Neural cell (in vitro differentiated cells): ENCODE measurements around the gene MRC2. TPM values are rescaled to one million over a fixed set of nuclear protein-coding genes. Genes with fewer than 3 reads are reported as not detected.

Experiments
- H2AFZ ChIP-seq: fragments of 200-600, 300-800 bp; sonication (generic), shearing (Covaris generic); 2 replicates; pipeline ENCODE4 v1.6.0; 2014; ENCODE audit warnings: low read depth, mild to moderate bottlenecking, antibody characterized with exemption, low read length, moderate library complexity
- H3F3A ChIP-seq: fragments of 200-600 bp; shearing (Covaris generic); 2 replicates; pipeline ENCODE4 v1.6.1; 2016; ENCODE audit warnings: mild to moderate bottlenecking, moderate library complexity, mixed read lengths, antibody characterized with exemption, low read length; ENCODE audit not compliant: insufficient read depth, poor library complexity, severe bottlenecking
- H3K27ac ChIP-seq: fragments of 200-600, 300-800 bp; sonication (generic), shearing (Covaris generic); 2 replicates; pipeline ENCODE4 v1.5.1; 2014; ENCODE audit warnings: mild to moderate bottlenecking, low read length, moderate library complexity
- H3K27me3 ChIP-seq: fragments of 300-800, 200-600 bp; sonication (generic), shearing (Covaris generic); 2 replicates; pipeline ENCODE4 v1.6.0; 2014; ENCODE audit warnings: mild to moderate bottlenecking, low read depth, low read length, moderate library complexity; ENCODE audit not compliant: insufficient read depth
- H3K36me3 ChIP-seq: fragments of 300-800, 200-600 bp; sonication (generic), shearing (Covaris generic); 2 replicates; pipeline ENCODE4 v1.5.1; 2014; ENCODE audit warnings: mild to moderate bottlenecking, antibody characterized with exemption, low read length, moderate library complexity; ENCODE audit not compliant: insufficient read depth
- H3K4me2 ChIP-seq: fragments of 300-800, 200-600 bp; sonication (generic), shearing (Covaris generic); 2 replicates; pipeline ENCODE4 v1.6.0; 2014; ENCODE audit warnings: mild to moderate bottlenecking, low read length
- H3K4me3 ChIP-seq: fragments of 300-800, 200-600 bp; sonication (generic), shearing (Covaris generic); 2 replicates; pipeline ENCODE4 v1.5.1; 2014; ENCODE audit warnings: mild to moderate bottlenecking, low read length, moderate library complexity
- H3K79me2 ChIP-seq: fragments of 200-600 bp; shearing (Covaris generic); replicated peaks from 2 replicates; pipeline ENCODE4 v1.6.0; 2014; ENCODE audit warnings: mild to moderate bottlenecking, low read length, moderate library complexity; ENCODE audit not compliant: insufficient read depth
- H3K9ac ChIP-seq: fragments of 300-800, 200-600 bp; sonication (generic), shearing (Covaris generic); 2 replicates; pipeline ENCODE4 v1.6.1; 2016; ENCODE audit warnings: mild to moderate bottlenecking, low read length, mixed read lengths
- H3K9me2 ChIP-seq: fragments of 200-600 bp; shearing (Covaris generic); 2 replicates; pipeline ENCODE4 v1.6.1; 2016; ENCODE audit warnings: mild to moderate bottlenecking, low read length, mixed read lengths; ENCODE audit not compliant: insufficient read depth
- H3K9me3 ChIP-seq: fragments of 200-600, 300-800 bp; sonication (generic), shearing (Covaris generic); 2 replicates; pipeline ENCODE4 v1.6.1; 2016; ENCODE audit warnings: mild to moderate bottlenecking, mixed run types, low read length, moderate library complexity, mixed read lengths
- H4K20me1 ChIP-seq: fragments of 200-600 bp; shearing (Covaris generic); 2 replicates; pipeline ENCODE4 v1.6.1; 2016; ENCODE audit warnings: mild to moderate bottlenecking, mixed run types; ENCODE audit not compliant: insufficient read depth
- CTCF ChIP-seq: fragments of 450-650 bp; IDR thresholded peaks from 2 replicates; pipeline ENCODE4 v1.5.1; 2014; ENCODE audit warnings: antibody characterized with exemption, mild to moderate bottlenecking, moderate library complexity; ENCODE audit not compliant: poor library complexity, severe bottlenecking
- EP300 ChIP-seq: fragments of 450-650 bp; conservative IDR thresholded peaks from 2 replicates; pipeline ENCODE4 v1.6.1; 2014; ENCODE audit warnings: antibody characterized with exemption, mild to moderate bottlenecking, moderate library complexity; ENCODE audit not compliant: poor library complexity, severe bottlenecking
- EZH2 ChIP-seq: fragments of 200-600, 300-800 bp; shearing (Covaris generic), sonication (generic); IDR thresholded peaks from 2 replicates; pipeline ENCODE4 v1.6.1; 2014; ENCODE audit warnings: antibody characterized with exemption, low read length, borderline replicate concordance, mild to moderate bottlenecking; ENCODE audit not compliant: insufficient read depth, poor library complexity, severe bottlenecking
- MXI1 ChIP-seq: fragments of 450-650 bp; conservative IDR thresholded peaks from 2 replicates; pipeline ENCODE4 v1.6.1; 2014; ENCODE audit warnings: antibody characterized with exemption, mild to moderate bottlenecking; ENCODE audit not compliant: poor library complexity, severe bottlenecking
- POLR2AphosphoS5 ChIP-seq: IDR thresholded peaks from 2 replicates; pipeline ENCODE4 v1.6.1; 2012
- RAD21 ChIP-seq: fragments of 450-650 bp; conservative IDR thresholded peaks from 2 replicates; pipeline ENCODE4 v1.6.1; 2014; ENCODE audit warnings: antibody characterized with exemption, mild to moderate bottlenecking, moderate library complexity
- REST ChIP-seq: IDR thresholded peaks from 2 replicates; pipeline ENCODE4 v1.6.1; 2012; ENCODE audit warnings: borderline replicate concordance
- SMC3 ChIP-seq: fragments of 450-650 bp; conservative IDR thresholded peaks from 2 replicates; pipeline ENCODE4 v1.6.1; 2014; ENCODE audit warnings: antibody characterized with exemption, mild to moderate bottlenecking, moderate library complexity; ENCODE audit not compliant: poor library complexity
- TAF1 ChIP-seq: IDR thresholded peaks from 2 replicates; pipeline ENCODE4 v1.6.1; 2012; ENCODE audit warnings: low read depth
- polyA plus RNA-seq: library from polyadenylated mRNA; depleted of rRNA; stranded (reverse); fragments of >200 nt; gene quantifications from 2 replicates; pipeline ENCODE4 v1.2.3, GENCODE V29; 2014

Gene MRC2
- polyA plus RNA-seq, 1 donor from 2014 or later, result 0.36 TPM

- H3K79me2 ChIP-seq, result no peaks in the 10 kb centered on the region
- no peaks in the 10 kb centered on the region for H4K20me1 ChIP-seq
- TF ChIP-seq REST (no peak), EZH2 (no peak), RAD21 (no peak), MXI1 (no peak), CTCF (no peak), TAF1 (no peak), POLR2AphosphoS5 (no peak), SMC3 (no peak)
- no peaks in the 10 kb centered on the region for H3K27me3 ChIP-seq
- no peaks in the 10 kb centered on the region for H3F3A ChIP-seq
- no peak overlapping the region for H3K4me2 ChIP-seq
- no peak overlapping the region for H3K4me3 ChIP-seq
- H3K27ac ChIP-seq, result no peak overlapping the region
- no peaks in the 10 kb centered on the region for H3K9me3 ChIP-seq
- H3K9me2 ChIP-seq, result no peaks in the 10 kb centered on the region
- no peaks in the 10 kb centered on the region for H3K36me3 ChIP-seq
- H2AFZ ChIP-seq, result no peak overlapping the region
- no peak overlapping the region for H3K9ac ChIP-seq
Measured at GRCh38 chr17:62661337-62661736, 33.9 kb downstream of the MRC2 start.

DNA sequence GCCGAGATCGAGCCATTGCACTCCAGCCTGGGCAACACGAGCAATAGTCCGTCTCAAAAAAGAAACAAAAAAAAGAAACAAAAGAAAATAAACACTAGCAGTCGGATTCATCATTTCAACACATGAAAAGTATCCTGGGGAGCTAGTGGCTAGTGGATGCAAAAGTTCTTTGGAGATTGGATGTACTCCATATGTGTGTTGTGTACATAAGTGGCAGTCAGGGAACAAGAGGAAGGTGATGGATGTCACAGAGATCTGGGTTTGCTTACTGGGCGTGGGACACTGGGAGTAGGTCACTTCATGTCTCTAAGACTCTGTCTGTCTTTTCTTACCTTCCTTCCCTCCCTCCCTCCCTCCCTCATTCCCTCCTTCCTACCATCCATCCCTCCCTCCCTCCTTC lies 35.4 kb downstream of the MRC2 start:
- H3K4me3 ChIP-seq, result no peak overlapping the region
- no peaks in the 10 kb centered on the region for H3K9me2 ChIP-seq
- no peaks in the 10 kb centered on the region for H4K20me1 ChIP-seq
- no peaks in the 10 kb centered on the region for H3F3A ChIP-seq
- no peaks in the 10 kb centered on the region for H3K9me3 ChIP-seq
- H3K4me2 ChIP-seq, result no peak overlapping the region
- H3K27me3 ChIP-seq, result no peaks in the 10 kb centered on the region
- H3K9ac ChIP-seq, result no peak overlapping the region
- H3K79me2 ChIP-seq, result no peaks in the 10 kb centered on the region
- no peak overlapping the region for H3K27ac ChIP-seq
- H3K36me3 ChIP-seq, result no peaks in the 10 kb centered on the region
- H2AFZ ChIP-seq, result no peak overlapping the region
- TF ChIP-seq CTCF, result no peak
- no peak for TF ChIP-seq POLR2AphosphoS5
- TF ChIP-seq MXI1, result no peak
- TF ChIP-seq TAF1, result no peak
- no peak for TF ChIP-seq RAD21
- no peak for TF ChIP-seq EZH2
- no peak for TF ChIP-seq EP300
- TF ChIP-seq SMC3, result no peak
- TF ChIP-seq REST, result no peak
